ENCODE results near the gene LGALS13. TPM values are rescaled to one million over a fixed set of nuclear protein-coding genes. Genes with fewer than 3 reads are reported as not detected.

LGALS13 gene
- total RNA-seq, 1 experiment from 2014 or later, result not detected

DNA sequence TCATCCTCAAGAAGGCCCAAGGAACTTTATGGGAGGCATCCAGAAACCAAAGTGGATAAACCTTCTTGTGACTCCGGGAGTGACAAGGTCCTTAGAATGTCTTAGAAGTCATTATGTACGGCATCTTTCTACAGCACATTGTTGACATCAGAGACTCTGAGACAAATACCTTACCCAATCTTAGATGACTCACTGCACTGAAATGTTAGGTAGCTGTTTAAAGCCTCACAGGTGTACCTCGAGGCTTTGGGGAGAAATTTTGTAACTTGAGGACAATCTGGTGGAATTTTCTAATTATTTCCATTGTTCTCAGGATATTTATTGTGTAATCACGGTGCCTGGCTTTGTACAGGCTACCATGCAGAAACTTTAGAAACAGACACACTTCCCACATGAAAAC, 14.8 kb upstream of the LGALS13 start (continued):
- TF ChIP-seq, protein P1, sequence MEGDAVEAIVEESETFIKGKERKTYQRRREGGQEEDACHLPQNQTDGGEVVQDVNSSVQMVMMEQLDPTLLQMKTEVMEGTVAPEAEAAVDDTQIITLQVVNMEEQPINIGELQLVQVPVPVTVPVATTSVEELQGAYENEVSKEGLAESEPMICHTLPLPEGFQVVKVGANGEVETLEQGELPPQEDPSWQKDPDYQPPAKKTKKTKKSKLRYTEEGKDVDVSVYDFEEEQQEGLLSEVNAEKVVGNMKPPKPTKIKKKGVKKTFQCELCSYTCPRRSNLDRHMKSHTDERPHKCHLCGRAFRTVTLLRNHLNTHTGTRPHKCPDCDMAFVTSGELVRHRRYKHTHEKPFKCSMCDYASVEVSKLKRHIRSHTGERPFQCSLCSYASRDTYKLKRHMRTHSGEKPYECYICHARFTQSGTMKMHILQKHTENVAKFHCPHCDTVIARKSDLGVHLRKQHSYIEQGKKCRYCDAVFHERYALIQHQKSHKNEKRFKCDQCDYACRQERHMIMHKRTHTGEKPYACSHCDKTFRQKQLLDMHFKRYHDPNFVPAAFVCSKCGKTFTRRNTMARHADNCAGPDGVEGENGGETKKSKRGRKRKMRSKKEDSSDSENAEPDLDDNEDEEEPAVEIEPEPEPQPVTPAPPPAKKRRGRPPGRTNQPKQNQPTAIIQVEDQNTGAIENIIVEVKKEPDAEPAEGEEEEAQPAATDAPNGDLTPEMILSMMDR (IDR thresholded peaks at IDR 0.05 in 2 of 3, conservative IDR thresholded peaks at IDR 0.05 in 1 of 3; ENCODE audit: borderline replicate concordance in 1 of 3, insufficient read depth in 1 of 3, low read depth in 2 of 3, low read length in 2 of 3), result no peak
- TF ChIP-seq CBX3 (IDR thresholded peaks at IDR 0.05; ENCODE audit: low read depth) (no peak), ZFX (IDR thresholded peaks at IDR 0.05) (no peak), TCF7L2 (IDR thresholded peaks at IDR 0.05; ENCODE audit: borderline replicate concordance, extremely low read depth, insufficient read depth, insufficient read length) (no peak), SIN3A (IDR thresholded peaks at IDR 0.05; ENCODE audit: low read depth) (no peak), YY1 (IDR thresholded peaks at IDR 0.05; ENCODE audit: extremely low read depth, insufficient replicate concordance, low read depth, low read length) (no peak)

DNA sequence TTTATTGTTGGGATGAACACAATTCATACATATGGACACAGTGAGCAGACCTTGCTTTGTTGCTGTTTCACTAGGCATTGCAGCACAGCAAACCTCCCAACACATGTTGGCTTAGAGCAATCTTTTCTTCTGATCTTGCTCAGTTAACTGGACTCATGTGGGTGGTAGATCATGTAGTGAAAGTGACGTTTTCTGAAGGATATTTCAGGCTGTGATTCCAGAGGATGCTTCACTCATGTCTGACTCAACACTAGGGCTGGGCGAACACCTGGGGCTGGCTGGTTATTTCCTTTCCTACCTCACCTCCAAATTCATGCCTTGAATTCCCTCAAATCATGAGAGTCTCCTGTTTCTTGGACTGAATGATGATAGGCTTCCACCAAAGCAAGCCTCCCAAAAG, 14.3 kb upstream of the LGALS13 start:
- CTCF ChIA-PET, result no interaction called here
- TF ChIP-seq RAD21 (IDR thresholded peaks at IDR 0.05; ENCODE audit: low read depth) (no peak), CEBPB (IDR thresholded peaks at IDR 0.05; ENCODE audit: low read depth) (no peak), TCF7L2 (IDR thresholded peaks at IDR 0.05; ENCODE audit: borderline replicate concordance, extremely low read depth, insufficient read depth, insufficient read length) (no peak), SP1 (IDR thresholded peaks at IDR 0.05; ENCODE audit: low read depth) (no peak), SRF (IDR thresholded peaks at IDR 0.05; ENCODE audit: low read depth) (no peak), EZH2phosphoT487 (IDR thresholded peaks at IDR 0.05; ENCODE audit: borderline replicate concordance) (no peak), CBX3 (IDR thresholded peaks at IDR 0.05; ENCODE audit: low read depth) (no peak), FOSL1 (IDR thresholded peaks at IDR 0.05; ENCODE audit: low read depth) (no peak), POLR2A (IDR thresholded peaks at IDR 0.05; ENCODE audit: borderline replicate concordance, extremely low read depth, insufficient read depth, insufficient read length) (no peak), EZH2 (IDR thresholded peaks at IDR 0.05) (no peak), ELF1 (IDR thresholded peaks at IDR 0.05; ENCODE audit: borderline replicate concordance, low read depth) (no peak)
- TF ChIP-seq, protein P2, sequence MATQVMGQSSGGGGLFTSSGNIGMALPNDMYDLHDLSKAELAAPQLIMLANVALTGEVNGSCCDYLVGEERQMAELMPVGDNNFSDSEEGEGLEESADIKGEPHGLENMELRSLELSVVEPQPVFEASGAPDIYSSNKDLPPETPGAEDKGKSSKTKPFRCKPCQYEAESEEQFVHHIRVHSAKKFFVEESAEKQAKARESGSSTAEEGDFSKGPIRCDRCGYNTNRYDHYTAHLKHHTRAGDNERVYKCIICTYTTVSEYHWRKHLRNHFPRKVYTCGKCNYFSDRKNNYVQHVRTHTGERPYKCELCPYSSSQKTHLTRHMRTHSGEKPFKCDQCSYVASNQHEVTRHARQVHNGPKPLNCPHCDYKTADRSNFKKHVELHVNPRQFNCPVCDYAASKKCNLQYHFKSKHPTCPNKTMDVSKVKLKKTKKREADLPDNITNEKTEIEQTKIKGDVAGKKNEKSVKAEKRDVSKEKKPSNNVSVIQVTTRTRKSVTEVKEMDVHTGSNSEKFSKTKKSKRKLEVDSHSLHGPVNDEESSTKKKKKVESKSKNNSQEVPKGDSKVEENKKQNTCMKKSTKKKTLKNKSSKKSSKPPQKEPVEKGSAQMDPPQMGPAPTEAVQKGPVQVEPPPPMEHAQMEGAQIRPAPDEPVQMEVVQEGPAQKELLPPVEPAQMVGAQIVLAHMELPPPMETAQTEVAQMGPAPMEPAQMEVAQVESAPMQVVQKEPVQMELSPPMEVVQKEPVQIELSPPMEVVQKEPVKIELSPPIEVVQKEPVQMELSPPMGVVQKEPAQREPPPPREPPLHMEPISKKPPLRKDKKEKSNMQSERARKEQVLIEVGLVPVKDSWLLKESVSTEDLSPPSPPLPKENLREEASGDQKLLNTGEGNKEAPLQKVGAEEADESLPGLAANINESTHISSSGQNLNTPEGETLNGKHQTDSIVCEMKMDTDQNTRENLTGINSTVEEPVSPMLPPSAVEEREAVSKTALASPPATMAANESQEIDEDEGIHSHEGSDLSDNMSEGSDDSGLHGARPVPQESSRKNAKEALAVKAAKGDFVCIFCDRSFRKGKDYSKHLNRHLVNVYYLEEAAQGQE (IDR thresholded peaks at IDR 0.05; ENCODE audit: low read depth), result no peak
- TF ChIP-seq, protein P3, sequence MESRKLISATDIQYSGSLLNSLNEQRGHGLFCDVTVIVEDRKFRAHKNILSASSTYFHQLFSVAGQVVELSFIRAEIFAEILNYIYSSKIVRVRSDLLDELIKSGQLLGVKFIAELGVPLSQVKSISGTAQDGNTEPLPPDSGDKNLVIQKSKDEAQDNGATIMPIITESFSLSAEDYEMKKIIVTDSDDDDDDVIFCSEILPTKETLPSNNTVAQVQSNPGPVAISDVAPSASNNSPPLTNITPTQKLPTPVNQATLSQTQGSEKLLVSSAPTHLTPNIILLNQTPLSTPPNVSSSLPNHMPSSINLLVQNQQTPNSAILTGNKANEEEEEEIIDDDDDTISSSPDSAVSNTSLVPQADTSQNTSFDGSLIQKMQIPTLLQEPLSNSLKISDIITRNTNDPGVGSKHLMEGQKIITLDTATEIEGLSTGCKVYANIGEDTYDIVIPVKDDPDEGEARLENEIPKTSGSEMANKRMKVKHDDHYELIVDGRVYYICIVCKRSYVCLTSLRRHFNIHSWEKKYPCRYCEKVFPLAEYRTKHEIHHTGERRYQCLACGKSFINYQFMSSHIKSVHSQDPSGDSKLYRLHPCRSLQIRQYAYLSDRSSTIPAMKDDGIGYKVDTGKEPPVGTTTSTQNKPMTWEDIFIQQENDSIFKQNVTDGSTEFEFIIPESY (IDR thresholded peaks at IDR 0.05; ENCODE audit: extremely low read depth, insufficient replicate concordance, low read length), result no peak
- TF ChIP-seq, protein P4, sequence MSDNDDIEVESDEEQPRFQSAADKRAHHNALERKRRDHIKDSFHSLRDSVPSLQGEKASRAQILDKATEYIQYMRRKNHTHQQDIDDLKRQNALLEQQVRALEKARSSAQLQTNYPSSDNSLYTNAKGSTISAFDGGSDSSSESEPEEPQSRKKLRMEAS (IDR thresholded peaks at IDR 0.05), result no peak
- TF ChIP-seq, protein P5, sequence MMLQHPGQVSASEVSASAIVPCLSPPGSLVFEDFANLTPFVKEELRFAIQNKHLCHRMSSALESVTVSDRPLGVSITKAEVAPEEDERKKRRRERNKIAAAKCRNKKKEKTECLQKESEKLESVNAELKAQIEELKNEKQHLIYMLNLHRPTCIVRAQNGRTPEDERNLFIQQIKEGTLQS (IDR thresholded peaks at IDR 0.05), result no peak

More for the DNA sequence above, 14.3 kb upstream of the LGALS13 start:
- H3K4me2 ChIP-seq (ENCODE audit: low read length), result no peak overlapping the region
- POLR2A ChIA-PET, result no interaction called here
- ATAC-seq (no peak), DNase-seq (ENCODE audit: low read depth, low spot score) (no peak)
- no peak overlapping the region for H3K9ac ChIP-seq (ENCODE audit: low read length)
- BruUV-seq (replicated peaks), result no TSS peak
- no peaks in the 10 kb centered on the region for H3K79me2 ChIP-seq (ENCODE audit: insufficient read depth, low read length)
- no peak overlapping the region for H3K27ac ChIP-seq (ENCODE audit: low read depth, low read length)
- intact Hi-C loops (cut with micrococcal nuclease), result no loop called here
- RAD21 ChIA-PET (ENCODE audit: low non-redundant PET in 1 of 2, low total read pairs in 2 of 2, uncharacterized antibody in 2 of 2, unreplicated experiment in 2 of 2), result interaction anchor here in 1 of 2 experiments (0.6 kb wide), 1 partner anchor 95 kb away, joined by 3 read pairs; no protein-coding TSS in a partner anchor
- no peaks in the 10 kb centered on the region for H4K20me1 ChIP-seq (ENCODE audit: insufficient read depth)
- H3K36me3 ChIP-seq (ENCODE audit: control insufficient read depth in 1 of 2, insufficient read depth in 2 of 2, low read length in 2 of 2), result no peaks in the 10 kb centered on the region; a peak in 1 of 4 replicates
- H3K4me3 ChIP-seq (replicated peaks in 1 of 2; ENCODE audit: low read depth in 1 of 2, low read length in 2 of 2), result no peak overlapping the region
- H2AFZ ChIP-seq (ENCODE audit: low read depth, low read length, poor library complexity, severe bottlenecking), result no peak overlapping the region
- no peaks in the 10 kb centered on the region for H3K4me1 ChIP-seq (ENCODE audit: control insufficient read depth in 1 of 2, insufficient read depth in 2 of 2, low read length in 2 of 2)
- H3K27me3 ChIP-seq (ENCODE audit: insufficient read depth, low read length), result peaks cover 39% of the 10 kb centered on the region
- no peaks in the 10 kb centered on the region for H3K9me2 ChIP-seq (ENCODE audit: insufficient read depth)
- no peaks in the 10 kb centered on the region for H3K9me3 ChIP-seq (ENCODE audit: control insufficient read depth in 1 of 2, insufficient read depth in 1 of 2, low read depth in 1 of 2, low read length in 2 of 2)
